Measurements from ENCODE around the gene TMPRSS12.
"Not testable (repeated sequence)": the region's sequence is repeated elsewhere in the genome, so short reads cannot be mapped to it uniquely, and the experiment has no call there.

The TMPRSS12 gene

DNA sequence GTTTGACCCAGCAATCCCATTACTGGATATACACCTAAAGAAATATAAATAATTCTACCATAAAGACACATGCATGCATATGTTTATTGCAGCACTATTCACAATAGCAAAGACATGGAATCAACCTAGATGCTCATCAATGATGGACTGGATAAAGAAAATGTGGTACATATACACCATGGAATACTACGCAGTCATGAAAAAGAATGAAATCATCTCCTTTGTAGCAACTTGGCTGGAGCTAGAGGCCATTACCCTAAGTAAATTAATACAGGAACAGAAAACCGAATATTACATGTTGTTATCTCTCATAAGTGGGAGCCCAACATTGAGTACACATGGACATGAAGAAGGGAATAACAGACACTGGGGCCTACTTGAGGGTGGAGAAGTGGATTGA lies 13.0 kb downstream of the TMPRSS12 start:
- peaks cover 19% of the 10 kb centered on the region; the same call in 1 of the 2 replicates for H3K27me3 ChIP-seq (ENCODE audit: insufficient read depth, low read length)
- not testable (repeated sequence) for H3K36me3 ChIP-seq (ENCODE audit: insufficient read depth, low read length); H3K79me2 ChIP-seq (ENCODE audit: control insufficient read depth, insufficient read depth, low read length, unreplicated experiment); H3K4me1 ChIP-seq (ENCODE audit: control insufficient read depth, insufficient read depth, low read length, unreplicated experiment); H3K4me3 ChIP-seq (ENCODE audit: low read depth, low read length); H2AFZ ChIP-seq (ENCODE audit: low read length, unreplicated experiment); H3K27ac ChIP-seq (ENCODE audit: low read depth, low read length)

- H3K4me1 ChIP-seq (ENCODE audit: control insufficient read depth, insufficient read depth, low read length, unreplicated experiment): no peaks in the 10 kb centered on the region
- H3K79me2 ChIP-seq (ENCODE audit: control insufficient read depth, insufficient read depth, low read length, unreplicated experiment): no peaks in the 10 kb centered on the region
- no peak overlapping the region for H3K4me3 ChIP-seq (ENCODE audit: low read depth, low read length)
- no peaks in the 10 kb centered on the region for H3K27me3 ChIP-seq (ENCODE audit: insufficient read depth, low read length)
- no peak overlapping the region for H3K27ac ChIP-seq (ENCODE audit: low read depth, low read length)
- no peak overlapping the region for H2AFZ ChIP-seq (ENCODE audit: low read length, unreplicated experiment)
- no peaks in the 10 kb centered on the region for H3K36me3 ChIP-seq (ENCODE audit: insufficient read depth, low read length)
These were observed 17.0 kb downstream of the TMPRSS12 start for GRCh38 chr12:50859621-50860310.

DNA sequence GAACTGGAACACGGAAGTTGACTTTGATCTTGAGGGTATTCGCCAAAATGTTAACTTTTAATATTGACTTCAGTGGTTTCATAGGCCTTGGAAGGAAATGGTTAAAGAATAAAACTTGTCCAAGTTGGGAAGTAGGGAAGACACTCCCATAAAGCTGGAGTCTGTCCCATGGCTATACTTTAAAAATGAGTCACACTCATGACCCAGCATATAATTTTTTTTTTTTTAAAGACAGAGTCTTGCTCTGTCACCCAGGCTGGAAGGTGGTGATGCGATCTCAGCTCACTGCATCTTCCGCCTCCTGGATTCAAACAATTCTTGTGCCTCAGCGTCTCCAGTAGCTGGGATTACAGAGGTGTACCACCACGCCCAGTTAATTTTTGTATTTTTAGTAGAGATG lies 19.6 kb downstream of the TMPRSS12 start:
- H3K4me3 ChIP-seq (ENCODE audit: low read depth, low read length): no peak overlapping the region
- no peaks in the 10 kb centered on the region for H3K36me3 ChIP-seq (ENCODE audit: insufficient read depth, low read length)
- H3K27me3 ChIP-seq (ENCODE audit: insufficient read depth, low read length): no peaks in the 10 kb centered on the region
- H3K27ac ChIP-seq (ENCODE audit: low read depth, low read length): no peak overlapping the region
- H2AFZ ChIP-seq (ENCODE audit: low read length, unreplicated experiment): peak overlapping the region; percentile 8
- H3K79me2 ChIP-seq (ENCODE audit: control insufficient read depth, insufficient read depth, low read length, unreplicated experiment): no peaks in the 10 kb centered on the region
- no peaks in the 10 kb centered on the region for H3K4me1 ChIP-seq (ENCODE audit: control insufficient read depth, insufficient read depth, low read length, unreplicated experiment)

- Histone ChIP-seq H3K79me2 (ENCODE audit: control insufficient read depth, insufficient read depth, low read length, unreplicated experiment) (no peaks in the 10 kb centered on the region), H3K27ac (ENCODE audit: low read depth, low read length) (no peak overlapping the region), H3K36me3 (ENCODE audit: insufficient read depth, low read length) (no peaks in the 10 kb centered on the region), H3K27me3 (ENCODE audit: insufficient read depth, low read length) (no peaks in the 10 kb centered on the region), H2AFZ (ENCODE audit: low read length, unreplicated experiment) (no peak overlapping the region), H3K4me1 (ENCODE audit: control insufficient read depth, insufficient read depth, low read length, unreplicated experiment) (no peaks in the 10 kb centered on the region), H3K4me3 (ENCODE audit: low read depth, low read length) (no peak overlapping the region)
These were observed 22.5 kb downstream of the TMPRSS12 start for GRCh38 chr12:50865266-50865665.

- not testable (repeated sequence) for H3K27ac ChIP-seq (ENCODE audit: low read depth, low read length); H3K79me2 ChIP-seq (ENCODE audit: control insufficient read depth, insufficient read depth, low read length, unreplicated experiment); H3K27me3 ChIP-seq (ENCODE audit: insufficient read depth, low read length); H3K4me3 ChIP-seq (ENCODE audit: low read depth, low read length); H2AFZ ChIP-seq (ENCODE audit: low read length, unreplicated experiment); H3K36me3 ChIP-seq (ENCODE audit: insufficient read depth, low read length); H3K4me1 ChIP-seq (ENCODE audit: control insufficient read depth, insufficient read depth, low read length, unreplicated experiment)
These were observed 26.2 kb downstream of the TMPRSS12 start for GRCh38 chr12:50868881-50869280.

- no peak overlapping the region for H3K4me3 ChIP-seq (ENCODE audit: low read depth, low read length)
- H2AFZ ChIP-seq (ENCODE audit: low read length, unreplicated experiment): no peak overlapping the region
- H3K27me3 ChIP-seq (ENCODE audit: insufficient read depth, low read length): no peaks in the 10 kb centered on the region
- H3K36me3 ChIP-seq (ENCODE audit: insufficient read depth, low read length): no peaks in the 10 kb centered on the region
- no peaks in the 10 kb centered on the region for H3K79me2 ChIP-seq (ENCODE audit: control insufficient read depth, insufficient read depth, low read length, unreplicated experiment)
- H3K27ac ChIP-seq (ENCODE audit: low read depth, low read length): no peak overlapping the region
- no peaks in the 10 kb centered on the region for H3K4me1 ChIP-seq (ENCODE audit: control insufficient read depth, insufficient read depth, low read length, unreplicated experiment)
These were observed 39.8 kb downstream of the TMPRSS12 start for GRCh38 chr12:50882563-50882962.

GRCh38 chr12:50887191-50887590 lies 44.5 kb downstream of the TMPRSS12 start:
- Histone ChIP-seq H3K27me3 (ENCODE audit: insufficient read depth, low read length) (no peaks in the 10 kb centered on the region), H3K79me2 (ENCODE audit: control insufficient read depth, insufficient read depth, low read length, unreplicated experiment) (no peaks in the 10 kb centered on the region), H3K4me3 (ENCODE audit: low read depth, low read length) (no peak overlapping the region), H2AFZ (ENCODE audit: low read length, unreplicated experiment) (no peak overlapping the region), H3K4me1 (ENCODE audit: control insufficient read depth, insufficient read depth, low read length, unreplicated experiment) (no peaks in the 10 kb centered on the region), H3K27ac (ENCODE audit: low read depth, low read length) (no peak overlapping the region), H3K36me3 (ENCODE audit: insufficient read depth, low read length) (no peaks in the 10 kb centered on the region)

DNA sequence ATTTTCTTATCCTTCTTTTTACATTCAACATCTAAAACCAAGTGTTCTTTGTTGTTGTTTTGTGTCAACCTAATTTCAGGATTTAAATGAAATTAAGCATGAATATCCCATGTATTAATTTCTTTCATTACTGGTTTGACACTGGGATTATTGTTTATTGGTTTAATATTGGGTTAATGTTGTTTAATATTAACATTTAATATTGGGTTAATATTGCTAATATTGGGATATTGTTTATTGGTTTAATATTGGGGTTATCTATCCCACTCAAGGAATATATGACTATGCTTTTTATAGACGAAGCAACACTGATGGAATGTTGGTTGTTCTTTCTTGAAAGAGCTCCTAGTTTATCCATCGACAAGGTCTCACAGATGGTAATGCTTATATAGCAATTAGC lies 45.9 kb downstream of the TMPRSS12 start:
- no peaks in the 10 kb centered on the region for H3K36me3 ChIP-seq (ENCODE audit: insufficient read depth, low read length)

DNA sequence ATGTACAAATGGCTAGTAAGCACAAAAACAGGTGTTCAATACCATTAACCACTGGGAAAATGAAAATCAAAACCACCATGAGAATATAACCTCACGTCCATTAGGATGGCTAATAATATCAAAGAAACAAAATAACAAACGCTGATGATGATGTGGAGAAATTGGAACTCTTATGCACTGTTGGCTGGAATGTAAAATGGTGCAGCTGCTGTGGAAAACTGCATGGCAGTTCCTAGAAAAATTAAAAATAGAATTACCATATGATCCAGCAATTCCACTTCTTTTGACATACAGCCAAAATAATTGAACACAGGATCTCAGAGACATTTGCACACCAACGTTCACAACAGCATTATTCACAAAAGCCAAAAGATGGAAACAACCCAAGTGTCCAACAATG lies 51.5 kb downstream of the TMPRSS12 start:
- Histone ChIP-seq H3K27me3 (ENCODE audit: insufficient read depth, low read length) (no peaks in the 10 kb centered on the region), H3K27ac (ENCODE audit: low read depth, low read length) (no peak overlapping the region), H3K4me3 (ENCODE audit: low read depth, low read length) (no peak overlapping the region), H3K79me2 (ENCODE audit: control insufficient read depth, insufficient read depth, low read length, unreplicated experiment) (no peaks in the 10 kb centered on the region), H3K36me3 (ENCODE audit: insufficient read depth, low read length) (no peaks in the 10 kb centered on the region), H2AFZ (ENCODE audit: low read length, unreplicated experiment) (no peak overlapping the region), H3K4me1 (ENCODE audit: control insufficient read depth, insufficient read depth, low read length, unreplicated experiment) (no peaks in the 10 kb centered on the region)

More for the DNA sequence above, 45.9 kb downstream of the TMPRSS12 start:
- no peak overlapping the region for H3K4me3 ChIP-seq (ENCODE audit: low read depth, low read length)
- H3K27me3 ChIP-seq (ENCODE audit: insufficient read depth, low read length): no peaks in the 10 kb centered on the region
- H3K79me2 ChIP-seq (ENCODE audit: control insufficient read depth, insufficient read depth, low read length, unreplicated experiment): no peaks in the 10 kb centered on the region
- no peak overlapping the region for H2AFZ ChIP-seq (ENCODE audit: low read length, unreplicated experiment)
- H3K27ac ChIP-seq (ENCODE audit: low read depth, low read length): no peak overlapping the region
- H3K4me1 ChIP-seq (ENCODE audit: control insufficient read depth, insufficient read depth, low read length, unreplicated experiment): no peaks in the 10 kb centered on the region

GRCh38 chr12:50901685-50902113 lies 59.0 kb downstream of the TMPRSS12 start:
- no peaks in the 10 kb centered on the region for H3K79me2 ChIP-seq (ENCODE audit: control insufficient read depth, insufficient read depth, low read length, unreplicated experiment)
- no peaks in the 10 kb centered on the region for H3K4me1 ChIP-seq (ENCODE audit: control insufficient read depth, insufficient read depth, low read length, unreplicated experiment)
- H3K27me3 ChIP-seq (ENCODE audit: insufficient read depth, low read length): no peaks in the 10 kb centered on the region
- no peak overlapping the region for H3K4me3 ChIP-seq (ENCODE audit: low read depth, low read length)
- no peak overlapping the region for H2AFZ ChIP-seq (ENCODE audit: low read length, unreplicated experiment)
- no peaks in the 10 kb centered on the region for H3K36me3 ChIP-seq (ENCODE audit: insufficient read depth, low read length)
- no peak overlapping the region for H3K27ac ChIP-seq (ENCODE audit: low read depth, low read length)

DNA sequence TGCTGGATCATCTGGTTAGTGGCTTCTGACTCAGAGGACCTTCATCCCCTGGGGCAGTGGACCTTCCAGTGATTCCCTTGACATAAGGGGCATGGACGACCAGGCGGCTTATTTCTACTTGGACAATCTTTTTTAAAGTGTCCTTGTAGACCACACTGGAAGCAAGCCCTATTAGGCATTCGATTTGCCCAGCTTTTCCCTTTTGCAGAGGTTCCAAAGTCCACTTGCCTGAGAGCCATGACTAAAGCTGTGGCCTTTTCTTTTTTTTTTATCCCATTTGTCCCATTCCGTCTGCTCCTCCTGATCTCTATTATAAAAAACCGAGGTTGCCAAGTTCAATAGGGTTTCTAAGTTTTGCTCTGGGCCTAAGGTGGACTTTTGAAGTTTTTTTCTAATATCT lies 65.8 kb downstream of the TMPRSS12 start:
- H3K79me2 ChIP-seq (ENCODE audit: control insufficient read depth, insufficient read depth, low read length, unreplicated experiment); H2AFZ ChIP-seq (ENCODE audit: low read length, unreplicated experiment); H3K27me3 ChIP-seq (ENCODE audit: insufficient read depth, low read length); H3K4me1 ChIP-seq (ENCODE audit: control insufficient read depth, insufficient read depth, low read length, unreplicated experiment); H3K27ac ChIP-seq (ENCODE audit: low read depth, low read length); H3K36me3 ChIP-seq (ENCODE audit: insufficient read depth, low read length); H3K4me3 ChIP-seq (ENCODE audit: low read depth, low read length): not testable (repeated sequence)
